B cell (primary cell): ENCODE measurements around the gene TRPM2.

Experiments
- CTCF ChIP-seq: fragments of 200-600 bp; IDR thresholded peaks from one replicate; pipeline ENCODE4 v1.8.0; 2022; ENCODE audit warnings: antibody characterized with exemption, mild to moderate bottlenecking
- EZH2 ChIP-seq: IDR thresholded peaks from 2 replicates; pipeline ENCODE4 v1.6.1; 2012; ENCODE audit warnings: borderline replicate concordance, low read depth, mild to moderate bottlenecking, moderate library complexity, low read length; ENCODE audit not compliant: insufficient read depth, poor library complexity, severe bottlenecking

GRCh38 chr21:44331650-44332307 is 21.6 kb upstream of the TRPM2 start:
- TF ChIP-seq CTCF (no peak), EZH2 (no peak)
